ENCODE results near the gene ALPI.

The ALPI gene

DNA sequence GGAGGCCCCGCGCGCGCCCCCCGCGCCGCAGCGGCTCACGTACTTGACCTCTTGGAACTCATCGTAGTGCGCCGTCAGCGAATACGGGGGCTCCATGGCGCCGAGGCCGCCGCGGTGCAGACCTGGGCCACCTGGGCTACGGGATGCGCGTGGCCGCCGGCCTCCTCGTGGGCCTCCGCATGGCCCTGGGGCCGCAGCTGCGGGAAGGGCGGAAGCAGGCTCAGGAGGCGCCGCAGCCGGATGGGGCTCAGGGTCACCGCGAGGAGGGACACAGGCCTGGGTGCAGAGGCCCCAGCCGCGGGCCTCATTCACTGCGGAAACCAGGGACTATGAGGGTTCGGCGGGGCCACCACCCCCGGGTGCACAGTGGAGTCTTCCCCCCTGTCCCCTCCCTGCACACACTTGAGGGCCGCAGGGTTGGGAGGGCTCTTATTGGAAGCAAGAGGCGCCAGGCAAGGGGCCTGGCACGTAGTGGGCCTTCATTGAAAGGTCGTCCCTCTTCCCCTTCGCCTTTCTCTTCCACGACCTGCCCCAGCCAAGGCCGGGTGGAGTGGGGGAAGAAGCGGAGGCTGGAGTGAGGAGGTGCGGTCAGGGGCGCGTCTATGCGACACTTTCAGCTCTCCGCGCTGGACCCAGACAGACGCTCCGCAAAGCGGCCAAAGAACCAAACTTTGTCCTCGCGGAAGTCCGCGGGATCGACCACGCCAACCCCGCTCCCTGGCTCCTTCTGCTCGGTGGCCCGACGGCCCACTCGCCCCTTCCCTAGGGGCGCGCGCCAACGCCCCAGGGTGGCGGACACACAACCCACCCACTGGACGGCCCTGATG, 30.8 kb downstream of the ALPI start:
- no peak for DNase-seq

DNA sequence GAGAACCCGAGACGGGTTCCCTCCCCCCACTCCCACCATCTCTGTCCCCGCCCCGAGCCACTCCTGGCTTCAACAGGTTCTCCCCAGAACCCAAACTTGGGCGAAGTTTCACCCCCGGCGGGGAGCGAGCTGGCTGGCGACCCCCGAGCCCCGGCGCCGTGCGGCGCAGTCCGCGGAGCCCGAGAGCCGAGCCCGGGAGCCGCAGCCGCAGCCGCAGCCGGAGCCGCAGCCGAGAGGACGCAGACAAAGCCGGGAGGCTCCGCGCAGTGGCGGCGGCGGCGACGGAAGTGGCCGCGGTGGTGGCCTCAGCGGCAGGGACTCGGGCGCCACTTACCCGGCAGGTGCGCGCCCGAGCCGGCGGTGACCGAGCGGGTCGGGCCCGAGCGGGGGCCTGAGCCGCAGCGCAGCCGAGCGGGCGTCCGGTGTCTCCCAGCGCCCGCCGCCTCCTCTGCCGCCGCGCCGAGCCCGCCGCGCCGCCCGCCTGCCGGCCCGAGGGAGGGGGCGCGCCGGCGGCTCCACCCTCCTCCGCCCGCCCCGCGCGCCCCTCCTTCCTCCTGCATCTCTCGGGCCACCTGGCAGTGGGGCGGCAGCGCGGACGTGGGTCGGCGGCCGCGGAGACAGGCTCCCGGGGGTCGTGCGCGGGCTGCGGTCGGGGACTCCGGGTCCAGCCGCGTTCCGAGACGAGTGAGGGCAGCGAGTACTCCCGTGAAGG, 31.6 kb downstream of the ALPI start, which contains the start of gene ECEL1:
TSS of gene ECEL1 (minus strand) at position 450 of the 712 bp plus-strand sequence. CDS start 1,181 bp downstream, outside the sequence.
- DNase-seq = no peak

DNA sequence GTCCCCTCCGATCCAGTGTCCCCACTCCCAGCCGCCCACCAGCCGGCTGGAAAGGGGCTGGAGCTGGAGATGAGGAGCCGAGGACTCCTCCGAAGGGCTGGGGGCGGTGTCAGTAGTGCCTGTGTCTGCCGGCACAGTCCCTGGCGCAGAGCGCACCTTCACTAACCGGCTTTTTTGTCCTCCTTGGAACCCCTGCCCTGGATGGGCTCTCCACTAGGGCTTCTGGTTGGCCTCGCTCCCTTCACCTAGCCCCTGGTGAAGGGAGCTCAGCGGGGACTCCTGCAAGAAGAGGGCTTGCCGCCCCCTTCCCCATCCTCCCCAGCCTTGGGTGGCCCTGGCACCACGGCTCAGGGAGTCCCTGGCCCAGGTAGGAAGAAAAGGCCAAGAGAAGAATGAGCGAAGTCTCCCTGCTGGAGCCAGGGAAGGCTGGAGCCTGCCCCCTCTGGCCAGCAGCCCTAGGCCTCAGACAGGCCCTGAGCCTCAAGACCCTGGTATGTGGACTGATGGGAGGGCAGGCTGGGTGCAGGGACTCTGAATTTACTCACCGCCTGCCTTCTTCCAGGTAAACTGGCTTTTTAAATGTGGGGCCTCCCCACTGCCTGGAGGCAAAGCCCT, 32.3 kb downstream of the ALPI start:
- DNase-seq = no peak

DNA sequence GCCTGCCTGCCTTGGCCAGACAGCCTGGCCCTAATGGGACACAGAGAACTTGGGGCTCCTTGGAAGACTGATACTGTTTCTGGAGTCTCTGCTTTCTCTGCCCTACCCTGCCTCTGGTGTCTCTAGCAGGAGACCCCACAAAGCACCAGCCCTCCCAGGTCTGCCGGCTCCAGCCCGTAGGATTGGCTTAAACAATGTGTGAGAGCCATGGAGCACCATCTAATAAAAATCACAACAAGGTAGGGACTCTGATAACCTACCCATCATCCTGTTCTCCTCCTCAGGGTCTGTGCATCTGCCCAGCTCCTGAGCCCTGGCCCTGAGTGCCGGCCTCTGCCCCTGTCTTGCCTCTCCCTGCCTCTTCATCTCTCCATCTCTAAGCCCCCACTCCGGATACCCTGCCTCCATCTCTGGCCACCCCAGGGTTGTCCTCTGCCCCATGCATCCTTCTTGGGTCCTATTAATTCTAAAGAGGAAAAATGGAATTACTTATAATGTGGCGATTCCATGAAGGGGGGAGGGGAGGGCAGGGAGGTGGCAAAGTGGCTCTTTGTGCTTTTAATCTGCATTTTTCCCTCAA, 32.9 kb downstream of the ALPI start:
- DNase-seq = no peak

DNA sequence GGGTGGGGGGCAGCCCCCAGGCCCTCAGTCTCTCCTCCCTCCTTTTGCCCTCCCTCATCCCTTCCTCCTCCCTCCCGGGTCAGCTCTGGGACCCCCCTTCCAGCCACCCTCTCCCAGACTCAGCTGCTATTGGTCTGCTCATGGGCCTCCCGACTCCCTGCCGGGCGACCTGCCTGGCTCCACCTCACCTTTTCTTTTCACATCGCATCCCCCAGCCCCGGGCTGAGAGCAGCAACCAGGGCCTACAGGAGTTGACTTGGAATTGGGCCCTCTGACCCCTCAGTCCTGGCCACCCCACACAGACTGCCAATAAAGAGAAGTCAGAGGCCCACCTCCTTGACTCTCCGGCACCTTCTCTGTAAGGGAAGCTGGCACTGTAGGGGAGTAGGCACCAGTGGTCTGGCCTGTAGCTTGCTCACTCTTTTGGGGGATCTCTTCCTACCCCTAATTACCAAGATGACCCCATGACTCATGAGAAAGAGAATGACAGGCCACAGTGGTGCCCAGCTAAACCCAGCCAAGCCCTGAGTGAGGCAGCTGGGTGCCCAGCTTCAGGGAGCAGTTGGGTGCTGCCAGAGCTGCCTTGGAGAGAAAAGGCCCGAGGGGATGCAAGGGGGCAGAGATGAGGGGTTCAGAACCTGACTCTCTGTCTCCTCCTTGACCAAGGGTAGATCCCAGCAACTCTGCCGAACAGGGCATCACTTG, 33.7 kb downstream of the ALPI start:
- no peak for DNase-seq

DNA sequence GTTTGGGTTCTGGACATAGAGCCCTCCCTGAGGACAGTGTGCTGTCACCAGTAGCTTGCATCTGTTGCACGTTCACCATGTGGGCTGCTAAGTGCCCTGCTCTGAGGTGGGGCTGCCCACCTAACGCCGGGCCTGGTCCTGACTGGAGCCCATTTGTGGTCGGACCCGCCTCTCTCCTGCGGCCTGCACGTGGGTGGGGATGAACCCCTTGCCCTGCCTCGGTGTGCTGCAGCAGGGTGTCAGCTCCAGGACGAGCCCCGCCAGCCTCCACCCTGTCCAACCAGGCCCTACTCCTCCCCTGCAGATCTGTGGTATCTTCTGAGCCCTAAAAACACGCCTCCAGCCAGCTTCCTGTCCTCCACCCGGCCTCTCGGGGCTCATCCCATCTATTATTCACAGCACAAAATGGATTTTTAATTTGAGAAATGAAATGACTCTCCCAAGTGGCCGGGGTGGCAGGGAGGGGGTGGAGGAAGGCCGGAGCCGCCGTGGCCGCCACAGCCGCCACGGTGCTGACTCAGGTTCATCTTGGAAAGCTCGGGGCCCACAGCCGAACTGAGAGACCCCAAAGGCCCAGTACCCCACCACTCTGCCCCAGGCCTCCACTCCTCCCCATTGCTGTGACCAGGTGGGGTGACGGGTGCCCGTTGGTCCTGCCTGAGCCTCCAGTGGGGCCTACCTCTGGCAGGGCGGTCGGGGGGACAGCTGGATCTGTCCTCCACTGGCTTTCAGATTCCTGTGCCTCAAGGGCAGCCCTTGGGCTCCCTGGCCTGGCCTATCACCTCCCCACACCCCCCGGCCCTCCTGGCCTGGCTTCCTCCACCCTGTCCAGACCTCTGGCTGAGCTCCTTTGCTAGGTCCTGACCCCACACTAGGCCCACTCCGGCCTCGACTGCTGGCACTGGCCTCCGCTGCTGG, 34.5 kb downstream of the ALPI start:
- DNase-seq = no peak

DNA sequence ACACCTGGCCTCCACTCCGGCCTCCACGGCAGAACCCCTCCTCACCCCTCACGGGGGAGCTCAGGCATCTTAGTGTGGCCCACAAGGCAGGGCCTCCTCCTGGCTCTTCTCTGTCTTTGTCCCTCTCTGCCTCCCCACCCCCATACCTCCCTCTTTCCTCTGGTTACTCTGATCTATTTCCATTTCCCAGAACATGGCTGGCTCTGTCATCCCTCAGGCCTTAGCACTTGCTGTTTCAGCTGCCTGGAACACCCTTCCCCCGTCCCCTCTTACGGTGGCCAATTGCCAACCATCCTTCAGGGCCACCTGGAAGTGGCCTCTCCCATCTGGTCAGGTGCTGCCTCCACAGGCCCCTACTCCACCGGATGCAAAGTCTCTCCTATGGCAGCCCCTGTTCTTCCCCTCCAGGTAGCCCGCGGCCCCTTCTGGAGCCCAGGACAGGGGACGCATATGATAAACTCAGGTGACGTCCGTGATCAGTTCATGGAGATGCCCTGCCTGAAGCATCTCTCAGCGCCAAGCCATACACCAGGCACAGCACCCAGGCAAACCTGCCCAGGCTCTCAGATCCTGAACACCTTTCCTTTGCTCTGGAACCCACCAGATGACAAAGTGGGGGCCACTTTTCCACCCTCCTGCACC, 35.3 kb downstream of the ALPI start:
- no peak for DNase-seq

DNA sequence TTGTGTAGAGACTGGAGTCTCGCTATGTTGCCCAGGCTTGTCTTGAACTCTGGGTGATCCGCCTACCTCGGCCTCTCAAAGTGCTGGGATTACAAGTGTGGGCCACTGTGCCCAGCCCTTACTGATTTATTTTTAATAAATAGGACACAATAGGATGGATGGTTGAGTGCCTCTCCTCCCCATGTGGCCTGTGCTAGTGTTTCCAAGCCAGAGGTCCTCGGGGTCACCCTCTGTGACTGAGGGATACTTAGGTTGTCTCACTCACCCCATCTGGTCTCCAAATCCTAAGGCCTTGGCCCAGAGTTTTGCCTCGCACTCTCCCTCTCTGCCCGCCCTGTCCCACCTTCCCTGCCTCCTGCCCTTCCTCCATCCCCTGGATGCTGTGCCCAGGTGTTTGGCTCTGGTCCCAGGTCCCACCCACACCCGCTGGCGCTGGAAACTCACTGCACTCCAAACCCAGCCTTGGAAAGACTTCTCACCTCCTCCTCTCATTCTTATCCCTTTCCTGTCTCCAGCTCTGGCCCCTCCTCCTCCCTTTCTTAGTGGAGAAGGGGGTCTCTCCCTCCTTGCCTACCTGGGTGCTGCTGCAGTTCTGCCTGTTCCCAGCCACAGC, 36.4 kb downstream of the ALPI start:
- DNase-seq = no peak

DNA sequence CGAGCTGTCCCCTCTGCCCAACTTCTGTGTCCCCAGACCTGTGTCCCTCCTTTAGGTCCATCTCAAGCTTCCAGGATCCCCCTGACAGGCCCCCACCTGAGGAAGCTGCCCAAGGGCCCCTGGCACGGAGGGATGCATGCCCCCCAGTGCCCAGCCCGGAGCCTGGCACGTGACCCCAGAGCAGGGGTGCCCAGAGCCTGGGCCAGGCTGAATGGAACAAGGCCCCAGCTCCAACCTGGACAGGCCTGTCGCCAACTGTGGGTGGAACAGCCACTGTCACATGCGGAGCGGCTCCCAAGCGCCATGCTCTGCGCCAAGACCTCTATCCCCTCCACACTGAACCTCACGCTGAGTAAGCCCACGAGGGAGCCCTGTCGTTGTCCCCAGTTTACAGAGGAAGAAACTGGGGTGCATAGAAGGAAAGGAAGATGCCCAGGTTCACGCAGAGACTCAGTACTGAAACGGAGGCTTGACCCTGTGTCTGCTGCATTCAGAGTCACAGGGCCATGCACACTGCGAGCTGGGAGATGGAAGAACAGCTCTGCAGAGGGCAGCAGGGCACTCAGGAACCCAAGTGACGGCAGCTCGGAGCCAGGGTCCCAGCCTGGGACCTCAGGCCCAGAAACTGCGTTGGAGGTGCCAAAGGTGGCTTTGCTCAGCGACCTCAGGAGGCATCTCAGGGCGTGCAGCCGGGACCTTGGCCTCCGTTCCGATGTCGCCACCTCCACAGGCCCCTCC, 37.2 kb downstream of the ALPI start:
- DNase-seq = no peak

DNA sequence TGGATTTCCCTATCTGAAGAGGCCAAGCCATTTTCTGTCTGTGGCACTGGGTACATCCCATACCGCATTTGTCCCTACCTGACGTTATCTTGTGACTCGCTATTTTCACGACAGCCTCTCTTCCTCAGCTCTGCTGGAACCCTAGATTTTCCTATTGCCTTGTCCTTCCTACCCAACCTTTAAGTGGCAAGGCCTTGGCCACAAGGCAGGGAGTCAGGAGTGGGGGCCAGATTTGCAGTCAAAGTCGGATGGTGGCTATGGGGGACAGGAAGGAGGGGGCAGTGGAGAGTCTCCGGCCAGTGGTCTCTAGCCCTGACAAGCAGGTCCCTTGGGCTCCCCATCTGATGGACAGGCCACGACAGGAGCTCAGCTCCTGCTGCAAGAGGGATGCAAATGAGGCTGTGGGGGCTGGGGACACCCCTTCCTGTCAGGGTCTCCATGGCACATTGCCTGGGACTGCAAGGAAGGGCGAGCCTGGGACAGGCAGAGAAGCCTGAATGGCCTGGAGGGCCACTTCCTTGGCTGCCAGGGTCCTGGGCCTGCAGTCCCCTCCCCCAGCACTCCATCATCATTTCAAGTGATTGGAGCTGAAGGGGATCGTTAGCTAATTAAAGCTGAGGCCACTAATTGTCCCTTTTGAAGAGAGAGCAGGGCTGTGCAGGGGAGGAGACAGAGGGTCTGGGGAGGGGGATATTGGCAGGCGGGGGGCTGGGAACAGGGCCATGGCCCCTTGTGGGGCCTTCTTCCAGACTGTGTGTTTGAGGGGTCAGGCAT, 37.9 kb downstream of the ALPI start:
- DNase-seq = no peak

DNA sequence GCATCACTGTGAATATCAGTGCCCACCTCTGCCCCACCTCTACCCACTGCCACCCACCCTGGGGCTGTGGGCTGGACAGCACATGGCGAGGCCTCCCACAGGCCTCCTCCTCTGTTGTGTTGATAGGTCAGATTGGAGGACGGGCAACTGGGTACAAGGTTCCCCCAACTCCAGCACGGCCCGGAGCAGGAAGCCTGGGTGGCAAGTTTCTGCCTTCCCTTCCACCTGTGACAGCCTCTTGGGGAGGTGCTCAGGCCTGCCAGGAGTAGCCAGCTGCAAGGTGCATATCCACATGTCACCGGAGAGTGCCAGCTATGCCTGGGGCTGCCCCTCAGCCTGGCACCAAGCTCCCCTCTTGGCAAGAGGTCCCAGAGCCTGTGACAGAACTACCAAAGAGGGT, 38.6 kb downstream of the ALPI start:
- DNase-seq = no peak

DNA sequence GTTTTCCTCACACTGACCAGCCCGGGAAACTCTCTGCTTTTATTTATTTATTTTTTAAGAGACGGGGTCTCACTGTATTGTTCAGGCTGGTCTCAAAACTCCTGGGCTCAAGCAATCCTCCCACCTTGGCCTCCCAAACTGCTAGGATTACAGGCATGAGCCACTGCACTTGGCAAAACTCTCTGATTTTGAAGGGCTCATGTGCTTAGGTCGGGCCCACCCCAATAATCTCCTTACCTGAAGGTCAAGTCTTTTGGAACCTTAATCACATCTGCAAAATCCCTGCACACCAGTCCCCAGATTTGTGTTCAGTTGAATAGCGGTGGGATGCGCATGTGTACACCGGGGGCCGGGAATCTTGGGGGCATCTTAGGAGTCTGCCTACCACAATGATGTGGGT, 39.3 kb downstream of the ALPI start:
- DNase-seq = no peak

DNA sequence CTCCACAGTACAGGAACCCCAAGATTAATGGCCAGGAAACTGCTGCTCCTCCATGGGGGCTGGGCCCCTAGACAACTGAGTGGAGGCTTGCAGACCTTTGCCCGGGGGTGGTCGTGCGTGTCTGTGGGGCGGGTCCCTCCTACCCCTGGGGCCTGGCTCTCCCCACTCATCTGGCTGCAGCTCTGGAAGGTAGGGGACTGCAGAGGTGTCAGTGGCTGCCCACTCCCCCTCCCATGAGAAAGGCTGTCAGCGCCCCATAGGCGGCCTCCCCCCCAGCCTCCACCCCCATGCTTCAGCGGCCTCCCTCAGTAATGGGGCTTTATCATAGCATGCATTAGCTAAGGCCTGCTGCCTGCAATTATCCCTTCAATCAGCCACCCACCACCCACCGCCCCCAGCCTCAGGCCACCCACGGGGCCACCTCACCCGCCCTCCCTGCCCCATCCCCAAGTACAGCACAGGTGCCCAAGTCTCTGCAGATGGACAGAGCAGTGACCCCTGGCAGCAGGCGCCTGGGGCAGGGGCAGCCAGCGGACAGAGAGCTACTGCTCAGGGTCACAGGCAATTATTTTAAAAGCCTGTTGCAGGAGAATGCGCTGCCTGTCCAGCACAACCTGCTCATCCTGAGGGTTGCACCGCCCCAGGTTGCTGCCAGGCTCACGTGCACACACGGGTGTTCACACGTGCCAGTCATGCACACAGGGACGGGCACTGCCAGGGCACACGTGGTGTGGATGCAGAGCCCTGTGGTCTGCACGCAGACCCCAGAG, 40.7 kb downstream of the ALPI start:
- no peak for DNase-seq

DNA sequence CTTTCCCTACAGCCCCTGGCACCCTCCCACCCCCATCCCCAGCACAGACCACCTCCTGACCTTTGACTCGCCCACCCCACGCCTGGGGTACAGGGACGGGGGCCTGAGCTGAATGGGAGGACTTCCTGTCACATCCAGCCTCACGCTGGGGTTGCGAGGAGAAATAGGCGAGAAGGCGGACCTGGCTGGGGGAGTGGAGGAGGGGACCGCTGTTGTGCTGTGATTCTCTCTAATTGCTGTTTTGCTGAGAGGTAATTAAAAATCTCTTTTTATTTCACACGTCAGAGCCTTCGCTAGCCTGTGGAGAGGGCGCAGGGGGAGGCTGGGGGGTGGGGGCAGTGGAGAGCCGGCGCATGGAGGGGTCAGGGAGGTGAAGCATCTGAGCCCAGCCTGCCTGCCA, 41.4 kb downstream of the ALPI start:
- no peak for DNase-seq

DNA sequence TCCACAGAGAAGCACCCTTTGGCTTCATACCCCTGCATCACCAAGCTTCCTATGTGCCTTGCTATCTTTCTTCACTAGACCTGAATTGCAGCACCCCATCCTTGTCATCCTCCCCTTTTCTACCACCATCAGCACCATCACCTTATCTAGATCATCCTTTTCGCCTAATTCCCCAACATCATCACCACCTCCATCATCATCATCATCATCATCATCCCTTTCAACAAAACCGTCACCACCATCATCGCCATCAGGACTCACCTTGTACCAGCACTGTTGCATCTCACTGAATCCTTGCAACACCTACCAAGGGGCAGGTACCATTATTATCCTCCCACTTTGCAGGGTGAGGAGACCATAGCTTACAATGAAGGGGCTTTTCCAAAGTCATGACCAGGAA, 42.5 kb downstream of the ALPI start:
- no peak for DNase-seq

DNA sequence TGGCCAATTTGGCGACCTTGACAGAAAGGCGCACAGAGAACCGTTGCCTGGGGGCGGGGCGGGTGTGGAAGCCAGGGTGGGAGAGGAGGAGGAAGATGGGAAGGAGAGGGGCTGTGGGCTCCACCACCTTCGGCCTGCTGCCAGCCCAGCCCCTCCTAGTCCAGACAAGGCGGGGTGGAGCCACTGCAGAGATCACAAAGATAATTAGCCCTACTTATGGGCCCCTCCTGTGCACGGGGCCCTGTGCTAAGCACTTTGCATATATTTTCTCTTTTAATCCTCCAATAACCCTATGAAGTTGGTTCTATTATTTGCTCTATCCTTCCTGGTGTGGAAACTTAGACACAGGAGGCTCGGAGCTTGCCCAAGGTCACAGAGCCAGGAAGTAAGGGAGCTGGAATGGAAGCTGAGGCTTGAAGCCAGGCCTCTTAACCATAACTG, 45.4 kb downstream of the ALPI start:
- DNase-seq = no peak

DNA sequence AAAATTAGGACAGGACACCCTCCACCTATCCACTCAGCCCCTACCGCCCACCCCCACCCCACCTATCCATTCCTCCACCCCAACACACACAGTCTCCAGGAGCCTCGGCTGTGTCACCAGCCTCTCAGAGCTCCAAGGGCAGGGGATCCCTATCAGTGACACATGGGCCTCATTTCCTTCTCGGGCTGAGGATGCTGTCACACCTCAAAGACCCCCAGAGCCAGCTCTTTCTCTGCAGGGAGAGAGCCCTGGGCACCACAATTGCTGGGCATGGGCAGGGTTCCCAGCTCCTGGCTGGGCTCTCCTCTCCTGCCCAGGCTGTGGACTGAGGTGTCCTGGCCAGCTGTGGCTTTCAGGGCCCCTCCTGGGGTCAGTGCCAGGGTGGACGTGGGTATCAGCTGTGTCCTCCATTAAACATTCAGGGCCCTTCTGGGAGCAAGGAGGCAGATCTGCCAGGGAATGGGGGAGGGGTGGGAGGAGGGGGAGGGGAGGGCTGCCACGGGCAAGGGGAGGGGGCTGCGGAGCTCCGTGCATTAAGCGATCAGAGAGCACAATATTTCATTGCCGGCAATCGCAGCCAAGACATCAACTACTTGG, 45.9 kb downstream of the ALPI start:
- DNase-seq = no peak

DNA sequence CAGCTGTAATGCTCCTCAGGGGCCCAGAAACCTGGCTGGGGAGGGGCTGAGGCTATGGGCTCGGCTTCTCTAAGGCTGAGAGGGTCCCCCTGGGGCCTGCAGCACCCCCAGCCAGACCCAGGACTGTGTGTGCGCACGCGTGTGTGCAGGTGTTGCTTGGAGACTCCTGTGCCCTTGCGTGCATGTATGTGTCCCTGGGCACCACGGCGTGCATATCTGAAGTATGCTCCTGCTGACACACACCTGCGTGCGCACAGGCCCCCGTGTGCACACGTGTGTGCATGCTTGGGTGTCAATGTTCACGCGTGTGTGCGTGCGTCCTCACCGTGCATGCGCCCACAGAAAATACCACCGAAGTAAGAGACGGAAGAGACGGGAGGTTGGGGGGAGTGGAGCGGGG, 46.6 kb downstream of the ALPI start:
- no peak for DNase-seq

All from CD4-positive, alpha-beta T cell treated with Interleukin-21 for 1 hour (primary cell).